Caco-2 (cell line): ENCODE measurements around the gene CLK2. TPM values are rescaled to one million over a fixed set of nuclear protein-coding genes. Genes with fewer than 3 reads are reported as not detected.

Experiments used
- BruUV-seq: library from RNA; stranded (reverse); fragments of 400-500 nt; replicated peaks from 2 replicates; lab custom pipeline; 2021; lab: Mats Ljungman, UMichigan
- CTCF ChIA-PET: fragments of 300-600 bp; sonication (Branson Sonifier 250); formaldehyde crosslinking; loops from one replicate; lab custom pipeline; 2022; ENCODE audit warnings: antibody characterized with exemption; lab: Charles Lee
- POLR2A ChIA-PET: fragments of 300-600 bp; sonication (Branson Sonifier 250); formaldehyde crosslinking; loops from one replicate; lab custom pipeline; 2022; ENCODE audit warnings: antibody characterized with exemption; lab: Charles Lee
- DNase-seq, 2 experiments: peaks; one replicate each; pipeline versions ENCODE4 v3.0.0 to v3.0.0-alpha.2; 2020 to 2022
- H3K27me3 ChIP-seq: replicated peaks from 2 replicates; pipeline ENCODE4 v1.6.0; 2011; ENCODE audit warnings: low read length; ENCODE audit not compliant: control insufficient read depth, insufficient read depth
- H3K36me3 ChIP-seq: 2 replicates; pipeline ENCODE4 v1.5.1; 2011; ENCODE audit warnings: low read length; ENCODE audit not compliant: control insufficient read depth, insufficient read depth
- H3K4me1 ChIP-seq: fragments of 250-450 bp; sonication (Bioruptor Pico); 2 replicates; pipeline ENCODE4 v1.5.1; 2020; ENCODE audit warnings: mild to moderate bottlenecking
- H3K4me3 ChIP-seq: 2 replicates; pipeline ENCODE4 v1.5.1; 2011; ENCODE audit warnings: low read depth, mild to moderate bottlenecking, control low read depth, low read length
- H3K9me3 ChIP-seq: fragments of 250-450 bp; sonication (Bioruptor Pico); 2 replicates; pipeline ENCODE4 v1.5.1; 2020; ENCODE audit warnings: mild to moderate bottlenecking, moderate library complexity
- H3K27ac Mint-ChIP-seq: one replicate; pipeline ENCODE4 v1.8.0; 2022; ENCODE audit warnings: mixed read lengths; ENCODE audit not compliant: unreplicated experiment
- H3K27me3 Mint-ChIP-seq: one replicate; pipeline ENCODE4 v1.8.0; 2022; ENCODE audit warnings: mixed read lengths; ENCODE audit not compliant: insufficient read depth, unreplicated experiment
- H3K36me3 Mint-ChIP-seq: one replicate; pipeline ENCODE4 v1.8.0; 2022; ENCODE audit warnings: mild to moderate bottlenecking, mixed read lengths; ENCODE audit not compliant: insufficient read depth, unreplicated experiment
- H3K4me1 Mint-ChIP-seq: one replicate; pipeline ENCODE4 v1.8.0; 2022; ENCODE audit warnings: low read depth, mixed read lengths; ENCODE audit not compliant: unreplicated experiment
- H3K4me3 Mint-ChIP-seq: one replicate; pipeline ENCODE4 v1.8.0; 2022; ENCODE audit warnings: mild to moderate bottlenecking, moderate library complexity, mixed read lengths; ENCODE audit not compliant: unreplicated experiment
- H3K9me3 Mint-ChIP-seq: one replicate; pipeline ENCODE4 v1.8.0; 2022; ENCODE audit warnings: mixed read lengths; ENCODE audit not compliant: unreplicated experiment
- CTCF ChIP-seq, 2 experiments: fragments of 200-600 bp in 1 of 2; IDR thresholded peaks; 1 replicate in 1 of 2; 2 replicates in 1 of 2; pipeline versions ENCODE4 v1.5.1 to v1.8.0; 2011 to 2022; ENCODE audit warnings: antibody characterized with exemption in 1 of 2, control low read depth in 1 of 2, inconsistent platforms in 1 of 2, low read depth in 1 of 2, low read length in 1 of 2, mild to moderate bottlenecking in 1 of 2, moderate library complexity in 1 of 2; ENCODE audit not compliant: insufficient read depth in 1 of 2, severe bottlenecking in 1 of 2, unreplicated experiment in 1 of 2
- intact Hi-C: fragments of 100-400 bp; cut with micrococcal nuclease; formaldehyde crosslinking; loops from one replicate; pipeline ENCODE4 v1.10.0; 2022; ENCODE audit not compliant: unreplicated experiment
- total RNA-seq: library from RNA; stranded (reverse); gene quantifications from 2 replicates; pipeline ENCODE4 v1.2.3, GENCODE V29; 2022

The CLK2 gene
- total RNA-seq, 1 experiment from 2014 or later: 57.5 TPM

- intact Hi-C loops: loop anchor here (1.0 kb wide), 3 partner anchors 15 to 53 kb away; partner anchors contain the start of gene ENTREP3
- no peaks in the 10 kb centered on the region for H3K27me3 ChIP-seq
- ChIA-PET POLR2A (interaction anchor here (0.5 to 1.0 kb wide), 5 partner anchors 8 to 904 kb away, joined by 3 to 4 read pairs (median 3); partner anchors contain the start of gene CLK2), CTCF (interaction anchor here (0.6 to 1.9 kb wide), 7 partner anchors 14 to 57 kb away, joined by 3 to 10 read pairs (median 4); partner anchors contain the start of genes CLK2, ENTREP3 and SCAMP3)
- H3K4me1 Mint-ChIP-seq: peaks cover 12% of the 10 kb centered on the region
- H3K27ac Mint-ChIP-seq: peak within 1 kb of the TSS; percentile 99
- H3K36me3 Mint-ChIP-seq: peaks cover 58% of the 10 kb centered on the region
- H3K4me3 ChIP-seq: peak within 1 kb of the TSS; percentile 77
- peak; percentile 97 to 99 for DNase-seq
- no peaks in the 10 kb centered on the region for H3K9me3 ChIP-seq
- no peaks in the 10 kb centered on the region for H3K27me3 Mint-ChIP-seq
- H3K4me3 Mint-ChIP-seq: peak within 1 kb of the TSS; percentile 96
- peaks cover 12% of the 10 kb centered on the region; the same call in 1 of the 2 replicates for H3K4me1 ChIP-seq
- peaks cover 7% of the 10 kb centered on the region for H3K36me3 ChIP-seq
- no peak for TF ChIP-seq CTCF (IDR thresholded peaks at IDR 0.05; ENCODE audit: insufficient read depth in 1 of 2, low read depth in 1 of 2, low read length in 1 of 2, severe bottlenecking in 1 of 2, unreplicated experiment in 1 of 2)
- H3K9me3 Mint-ChIP-seq: no peaks in the 10 kb centered on the region
- BruUV-seq: TSS peak; percentile 91
Measured at GRCh38 chr1:155308493-155309422, 35.5 kb upstream of the CLK2 start, which contains the start of gene FDPS. Gene FDPS, plus strand, starts transcription at chr1:155308866. Its CDS starts 924 bp downstream, at chr1:155309790.

GRCh38 chr1:155307247-155307740, 34.0 kb upstream of the CLK2 start:
- TF ChIP-seq CTCF (IDR thresholded peaks at IDR 0.05; ENCODE audit: insufficient read depth in 1 of 2, low read depth in 1 of 2, low read length in 1 of 2, severe bottlenecking in 1 of 2, unreplicated experiment in 1 of 2): peak in 1 of 2 experiments; percentile 24

GRCh38 chr1:155305881-155306391, 32.6 kb upstream of the CLK2 start:
- intact Hi-C loops: no loop called here
- CTCF ChIA-PET: interaction anchor here (1.4 kb wide), 1 partner anchor 55 kb away, joined by 8 read pairs; no protein-coding TSS in a partner anchor
- no peak overlapping the region for H3K4me3 Mint-ChIP-seq

More at GRCh38 chr1:155307247-155307740, 34.0 kb upstream of the CLK2 start:
- no TSS peak for BruUV-seq
- ChIA-PET CTCF (interaction anchor here (0.7 to 1.9 kb wide), 6 partner anchors 16 to 1503 kb away, joined by 4 to 10 read pairs (median 7); partner anchors contain the start of gene CLK2), POLR2A (no interaction called here)
- Histone ChIP-seq H3K4me1 (peaks cover 12% of the 10 kb centered on the region; the same call in 1 of the 2 replicates), H3K9me3 (no peaks in the 10 kb centered on the region), H3K27me3 (no peaks in the 10 kb centered on the region), H3K4me3 (no peak overlapping the region), H3K36me3 (peaks cover 3% of the 10 kb centered on the region)
- Mint-ChIP-seq H3K4me3 (no peak overlapping the region), H3K27me3 (no peaks in the 10 kb centered on the region), H3K4me1 (peaks cover 12% of the 10 kb centered on the region), H3K36me3 (peaks cover 44% of the 10 kb centered on the region), H3K9me3 (no peaks in the 10 kb centered on the region), H3K27ac (peak overlapping the region; percentile 19)
- intact Hi-C loops: no loop called here
- DNase-seq: peak in 1 of 2 experiments; percentile 58

More at GRCh38 chr1:155305881-155306391, 32.6 kb upstream of the CLK2 start:
- H3K36me3 ChIP-seq: 0 out of 2 replicates have a peak, but pooled peaks cover 2% of the 10 kb centered on the region
- no peaks in the 10 kb centered on the region for H3K27me3 Mint-ChIP-seq
- TF ChIP-seq CTCF (IDR thresholded peaks at IDR 0.05; ENCODE audit: insufficient read depth in 1 of 2, low read depth in 1 of 2, low read length in 1 of 2, severe bottlenecking in 1 of 2, unreplicated experiment in 1 of 2): no peak
- no peak overlapping the region for H3K4me3 ChIP-seq
- no peak for DNase-seq
- no TSS peak for BruUV-seq
- H3K9me3 Mint-ChIP-seq: no peaks in the 10 kb centered on the region
- H3K4me1 ChIP-seq: peaks cover 12% of the 10 kb centered on the region; the same call in 1 of the 2 replicates
- H3K9me3 ChIP-seq: no peaks in the 10 kb centered on the region
- peaks cover 12% of the 10 kb centered on the region for H3K4me1 Mint-ChIP-seq
- H3K27ac Mint-ChIP-seq: no peak overlapping the region
- peaks cover 30% of the 10 kb centered on the region for H3K36me3 Mint-ChIP-seq
- no peaks in the 10 kb centered on the region for H3K27me3 ChIP-seq
- POLR2A ChIA-PET: no interaction called here
